Measurements from ENCODE around the gene SPON1.
"Not testable (repeated sequence)": the region's sequence is repeated elsewhere in the genome, so short reads cannot be mapped to it uniquely, and the experiment has no call there.

The SPON1 gene

DNA sequence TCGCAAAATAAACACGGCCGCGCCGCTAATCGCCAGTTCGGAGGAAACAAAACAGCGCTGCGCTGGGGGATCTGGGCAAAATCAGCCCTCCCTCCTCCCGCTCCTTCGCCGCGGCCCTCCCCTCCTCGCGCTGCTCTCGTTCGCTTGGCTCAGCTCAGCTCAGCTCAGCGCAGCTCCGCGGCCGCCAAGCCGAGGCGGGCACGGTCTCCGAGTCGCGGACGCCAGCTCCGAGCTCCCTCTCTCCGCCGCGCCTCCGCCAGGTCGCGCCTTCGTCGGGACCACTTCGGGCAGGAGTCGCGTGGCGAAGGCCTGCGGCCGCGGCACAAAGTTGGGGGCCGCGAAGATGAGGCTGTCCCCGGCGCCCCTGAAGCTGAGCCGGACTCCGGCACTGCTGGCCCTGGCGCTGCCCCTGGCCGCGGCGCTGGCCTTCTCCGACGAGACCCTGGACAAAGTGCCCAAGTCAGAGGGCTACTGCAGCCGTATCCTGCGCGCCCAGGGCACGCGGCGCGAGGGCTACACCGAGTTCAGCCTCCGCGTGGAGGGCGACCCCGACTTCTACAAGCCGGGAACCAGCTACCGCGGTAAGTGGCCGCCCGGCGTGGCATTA lies at the start of gene SPON1:
Gene SPON1, plus strand, starts transcription at position 162 of the 607 bp plus-strand sequence. Its CDS starts 182 bp downstream, at position 344.
- Mint-ChIP-seq H3K27me3 (peaks cover 67% of the 10 kb centered on the region), H3K4me3 (peak within 1 kb of the TSS; percentile 74), H3K27ac (no peak within 1 kb of the TSS), H3K9me3 (no peaks in the 10 kb centered on the region), H3K36me3 (ENCODE audit: low read depth) (no peaks in the 10 kb centered on the region), H3K4me1 (ENCODE audit: low read depth) (peaks cover 15% of the 10 kb centered on the region)

DNA sequence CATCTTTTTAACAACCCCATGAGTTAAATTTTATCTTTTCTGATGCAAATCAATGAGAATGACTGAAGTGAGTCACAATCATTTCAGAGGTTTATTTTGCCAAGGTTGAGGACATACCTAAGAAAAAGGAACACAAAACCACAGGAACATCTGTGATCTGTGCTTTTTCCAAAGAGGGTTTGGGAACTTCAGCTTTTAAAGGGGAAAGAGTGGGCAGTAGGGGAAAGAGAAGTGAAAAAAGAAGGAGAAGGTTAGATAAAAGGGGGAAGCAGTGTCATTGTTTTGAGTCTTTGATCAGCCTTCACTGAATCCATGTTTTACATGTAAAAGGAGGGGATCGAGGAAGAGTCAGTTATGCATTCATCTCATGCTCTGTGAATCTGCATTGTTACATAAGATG lies 45.3 kb upstream of the SPON1 start:
- Mint-ChIP-seq H3K4me3 (no peak overlapping the region), H3K36me3 (ENCODE audit: low read depth) (no peaks in the 10 kb centered on the region), H3K27me3 (no peaks in the 10 kb centered on the region), H3K27ac (no peak overlapping the region), H3K4me1 (ENCODE audit: low read depth) (peaks cover 6% of the 10 kb centered on the region), H3K9me3 (peaks cover 6% of the 10 kb centered on the region)

DNA sequence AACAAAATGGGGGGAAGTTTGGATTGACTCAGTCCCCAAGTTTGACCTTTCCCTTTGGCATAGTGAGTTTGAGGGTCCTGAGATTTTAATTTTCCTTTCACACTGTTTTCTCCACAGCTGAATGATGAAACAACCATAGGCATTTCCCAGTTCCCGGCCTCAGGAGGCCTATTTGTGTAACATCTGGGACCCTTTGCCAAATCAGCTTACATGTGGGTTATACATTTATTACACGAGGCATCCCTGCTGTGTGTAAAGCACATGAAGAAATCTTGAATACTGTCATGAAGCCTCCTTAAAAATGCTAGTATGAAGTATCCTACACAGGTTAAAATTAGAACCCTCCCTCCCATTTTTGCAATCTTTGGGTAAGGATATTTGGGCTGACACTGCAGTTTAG lies 44.6 kb upstream of the SPON1 start:
- Mint-ChIP-seq H3K36me3 (ENCODE audit: low read depth) (no peaks in the 10 kb centered on the region), H3K9me3 (peaks cover 6% of the 10 kb centered on the region), H3K27me3 (no peaks in the 10 kb centered on the region), H3K4me1 (ENCODE audit: low read depth) (peaks cover 13% of the 10 kb centered on the region), H3K4me3 (no peak overlapping the region), H3K27ac (no peak overlapping the region)

DNA sequence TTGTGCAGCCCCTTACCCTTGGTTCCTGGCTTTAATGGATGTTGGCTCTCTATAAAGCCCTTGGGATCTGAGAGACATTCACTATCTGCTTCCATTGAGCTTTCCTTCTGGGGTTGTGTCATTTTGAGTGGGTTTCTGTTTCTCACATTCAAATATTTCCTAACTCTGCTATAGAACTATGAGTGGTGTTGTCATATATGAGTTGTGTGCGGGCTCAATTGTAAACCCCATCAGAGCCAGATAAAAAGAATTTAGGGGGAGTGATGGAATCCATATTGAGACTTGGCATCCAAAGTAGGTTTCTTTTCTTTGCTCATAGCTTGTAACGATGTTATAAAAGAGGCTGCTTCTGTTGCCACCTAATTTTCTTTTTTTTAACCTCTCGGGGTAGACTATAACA lies 41.8 kb upstream of the SPON1 start:
- Mint-ChIP-seq H3K27me3 (no peaks in the 10 kb centered on the region), H3K36me3 (ENCODE audit: low read depth) (no peaks in the 10 kb centered on the region), H3K4me1 (ENCODE audit: low read depth) (peaks cover 41% of the 10 kb centered on the region), H3K27ac (no peak overlapping the region), H3K4me3 (no peak overlapping the region), H3K9me3 (peaks cover 6% of the 10 kb centered on the region)

DNA sequence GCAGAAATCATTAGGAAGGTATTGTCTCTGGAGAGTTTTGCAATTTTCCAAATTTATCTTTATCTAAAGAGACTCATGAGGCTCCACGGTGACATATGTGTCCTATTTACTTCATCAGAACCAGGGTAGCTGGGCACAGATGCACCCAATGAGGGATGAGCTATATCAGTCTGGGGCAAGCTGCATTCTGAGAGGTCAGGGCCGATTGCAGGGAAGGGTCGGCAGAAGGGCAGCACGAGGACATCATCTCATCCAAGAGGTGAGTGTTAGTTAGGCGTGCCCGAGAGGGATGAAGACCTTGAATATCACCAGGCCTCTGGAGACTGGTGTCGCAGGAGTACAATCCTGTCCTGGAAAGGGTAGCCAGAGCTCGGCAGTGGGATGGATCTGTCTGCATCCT lies 41.0 kb upstream of the SPON1 start:
- H3K36me3 Mint-ChIP-seq (ENCODE audit: low read depth): no peaks in the 10 kb centered on the region
- H3K4me3 Mint-ChIP-seq: no peak overlapping the region
- peaks cover 1% of the 10 kb centered on the region for H3K9me3 Mint-ChIP-seq
- H3K27me3 Mint-ChIP-seq: no peaks in the 10 kb centered on the region
- H3K27ac Mint-ChIP-seq: no peak overlapping the region
- H3K4me1 Mint-ChIP-seq (ENCODE audit: low read depth): peaks cover 42% of the 10 kb centered on the region

DNA sequence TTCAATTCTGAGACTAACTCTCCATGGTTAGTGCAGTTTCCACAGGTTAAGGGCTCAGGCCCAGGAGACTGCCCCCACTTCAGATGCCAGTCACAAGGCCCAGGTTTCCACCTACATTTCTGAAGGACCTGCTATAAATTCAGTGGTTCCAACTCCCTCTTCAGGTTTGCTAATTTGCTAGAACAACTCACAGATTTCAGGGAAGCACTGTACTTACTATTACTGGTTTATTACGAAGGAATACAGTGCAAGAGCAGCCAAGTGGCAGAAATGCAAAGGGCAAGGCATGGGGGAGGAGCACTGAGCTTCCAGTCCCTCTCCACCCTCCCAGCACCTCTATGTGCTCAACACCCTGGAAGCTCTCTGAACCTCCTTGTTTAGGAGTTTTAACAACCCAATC lies 39.3 kb upstream of the SPON1 start:
- Mint-ChIP-seq H3K27me3 (no peaks in the 10 kb centered on the region), H3K4me3 (no peak overlapping the region), H3K9me3 (peaks cover 5% of the 10 kb centered on the region), H3K27ac (peak overlapping the region; percentile 80), H3K36me3 (ENCODE audit: low read depth) (no peaks in the 10 kb centered on the region), H3K4me1 (ENCODE audit: low read depth) (peaks cover 42% of the 10 kb centered on the region)

DNA sequence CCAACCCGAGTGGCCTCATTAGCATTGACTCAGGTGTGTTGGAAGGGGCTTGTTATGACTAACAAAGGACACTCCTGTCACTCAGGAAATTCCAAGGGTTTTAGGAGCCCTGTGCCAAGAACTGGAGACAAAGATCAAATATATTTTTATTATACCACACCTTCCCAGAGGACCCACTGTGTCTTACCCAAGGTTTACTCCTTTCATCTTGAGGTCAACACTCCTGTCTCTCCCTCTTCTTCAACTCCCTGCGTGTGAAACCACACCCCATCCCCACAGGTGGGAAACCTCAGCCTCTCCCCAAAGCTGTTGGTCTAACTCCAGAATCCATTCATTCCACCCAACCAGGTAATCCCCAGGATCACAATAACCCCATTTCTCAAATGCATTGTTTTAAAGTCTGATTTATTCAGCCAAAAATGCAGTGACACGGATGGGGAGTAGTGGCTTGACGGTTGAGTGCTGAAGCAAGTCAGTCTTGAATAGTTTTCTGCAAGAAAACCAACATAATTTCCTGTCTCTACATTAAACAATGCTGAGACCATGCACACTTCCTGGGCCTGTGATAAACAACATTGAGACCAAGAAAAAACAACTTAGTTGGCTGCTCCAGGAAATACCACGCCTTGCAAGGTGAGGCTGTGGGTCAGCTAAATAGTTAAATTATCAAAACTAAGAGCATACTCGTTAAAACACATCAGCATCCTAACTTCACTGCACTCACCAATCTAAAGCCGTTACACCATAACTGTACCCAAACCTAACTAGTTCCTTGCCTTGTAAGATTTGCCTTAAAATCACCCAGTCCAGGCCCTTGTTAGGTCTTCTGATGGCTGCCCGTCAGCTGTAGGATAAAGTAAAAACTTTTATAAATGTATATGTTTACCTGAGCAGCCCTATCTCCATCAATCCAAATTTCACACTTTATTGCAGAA lies 38.5 kb upstream of the SPON1 start:
- Mint-ChIP-seq H3K4me3 (peak overlapping the region; percentile 21), H3K27ac (peak overlapping the region; percentile 80), H3K27me3 (no peaks in the 10 kb centered on the region), H3K4me1 (ENCODE audit: low read depth) (peaks cover 48% of the 10 kb centered on the region), H3K36me3 (ENCODE audit: low read depth) (no peaks in the 10 kb centered on the region), H3K9me3 (peaks cover 5% of the 10 kb centered on the region)

DNA sequence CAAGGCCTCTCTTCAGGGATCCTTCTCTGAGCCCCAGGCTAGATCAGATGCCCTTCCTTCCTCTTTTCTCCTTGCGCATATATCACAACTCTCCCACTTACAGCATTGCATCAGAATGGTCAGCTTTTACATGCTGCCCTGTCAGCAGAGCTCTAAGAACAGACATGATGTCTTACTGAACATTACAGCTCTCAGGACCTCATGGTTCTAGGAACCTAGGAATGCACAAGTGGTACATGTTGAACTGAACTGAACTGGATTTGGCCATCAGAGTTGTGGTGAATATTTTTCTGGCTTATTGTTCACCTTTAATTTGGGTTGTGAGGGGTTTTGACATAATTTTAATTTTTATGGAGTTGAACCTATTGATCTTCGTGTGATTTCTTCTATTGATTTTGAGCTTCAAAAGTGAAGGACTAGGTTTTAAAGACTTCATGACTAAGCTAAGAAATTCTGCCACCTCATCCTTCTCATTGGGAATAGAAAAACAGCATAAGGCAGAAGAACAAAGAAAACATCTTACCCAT lies 37.7 kb upstream of the SPON1 start:
- Mint-ChIP-seq H3K27ac (peak overlapping the region; percentile 4), H3K4me1 (ENCODE audit: low read depth) (peaks cover 54% of the 10 kb centered on the region), H3K36me3 (ENCODE audit: low read depth) (no peaks in the 10 kb centered on the region), H3K9me3 (peaks cover 5% of the 10 kb centered on the region), H3K4me3 (no peak overlapping the region), H3K27me3 (no peaks in the 10 kb centered on the region)

DNA sequence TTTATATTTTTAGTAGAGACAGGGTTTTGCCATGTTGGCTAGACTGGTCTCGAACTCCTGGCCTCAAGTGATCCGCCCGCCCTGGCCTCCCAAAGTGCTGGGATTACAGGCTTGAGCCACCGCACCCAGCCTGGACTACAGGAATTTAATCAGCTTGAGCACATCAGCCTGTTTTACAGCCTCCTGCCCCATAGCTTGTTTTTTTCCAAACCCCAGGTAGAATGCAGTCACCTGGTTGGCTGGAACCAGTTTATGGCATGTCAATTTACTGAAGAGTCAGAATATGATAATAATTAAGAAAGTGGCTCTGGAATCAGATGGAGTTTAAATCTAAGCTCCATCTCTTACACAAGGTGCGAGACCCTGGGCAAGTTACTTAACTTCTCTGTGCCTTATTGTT lies 36.2 kb upstream of the SPON1 start:
- H3K4me1 Mint-ChIP-seq (ENCODE audit: low read depth): peaks cover 54% of the 10 kb centered on the region
- not testable (repeated sequence) for H3K4me3 Mint-ChIP-seq; H3K27ac Mint-ChIP-seq; H3K9me3 Mint-ChIP-seq; H3K36me3 Mint-ChIP-seq (ENCODE audit: low read depth); H3K27me3 Mint-ChIP-seq

DNA sequence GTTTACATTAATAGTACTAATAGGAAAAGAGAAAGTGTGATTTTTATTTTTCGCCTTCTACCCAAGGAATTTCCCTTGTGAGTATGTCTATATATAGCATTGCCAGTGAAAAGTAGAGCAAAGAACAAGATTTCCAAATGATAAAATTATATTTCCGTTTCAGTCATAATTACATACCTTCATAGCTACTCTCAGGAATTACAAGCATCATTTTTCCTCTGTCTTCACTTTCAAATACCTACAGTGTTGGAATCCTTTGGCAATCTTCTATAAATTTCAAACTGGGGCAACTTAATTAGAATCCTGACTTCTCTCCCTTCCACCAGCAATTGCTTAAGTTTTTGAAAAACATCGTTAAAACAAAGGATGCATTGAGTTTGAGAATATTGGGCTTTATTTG lies 35.5 kb upstream of the SPON1 start:
- Mint-ChIP-seq H3K27ac (no peak overlapping the region), H3K4me3 (no peak overlapping the region), H3K27me3 (no peaks in the 10 kb centered on the region), H3K4me1 (ENCODE audit: low read depth) (peaks cover 49% of the 10 kb centered on the region), H3K9me3 (peaks cover 5% of the 10 kb centered on the region), H3K36me3 (ENCODE audit: low read depth) (no peaks in the 10 kb centered on the region)

DNA sequence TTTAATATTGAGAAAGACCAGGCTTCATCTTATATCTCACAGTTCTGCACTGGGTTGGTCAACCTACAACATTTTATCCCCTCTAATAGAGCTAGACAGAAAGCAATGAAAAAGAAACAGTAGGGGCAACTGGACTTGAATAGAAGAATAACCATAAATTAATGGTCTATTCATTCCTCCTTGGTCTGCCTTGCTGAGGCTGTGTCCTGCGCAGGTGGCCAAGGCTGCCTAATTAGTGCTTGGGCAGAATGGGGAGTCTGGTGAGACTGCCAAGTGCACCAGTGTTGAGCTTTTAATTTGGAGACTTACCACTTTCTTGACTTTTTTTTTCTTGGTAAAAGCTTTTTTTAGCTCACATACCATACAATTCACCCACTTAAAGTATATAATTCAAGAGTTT lies 35.0 kb upstream of the SPON1 start:
- H3K4me1 Mint-ChIP-seq (ENCODE audit: low read depth): peaks cover 46% of the 10 kb centered on the region
- H3K4me3 Mint-ChIP-seq: no peak overlapping the region
- no peaks in the 10 kb centered on the region for H3K36me3 Mint-ChIP-seq (ENCODE audit: low read depth)
- H3K9me3 Mint-ChIP-seq: peaks cover 5% of the 10 kb centered on the region
- no peak overlapping the region for H3K27ac Mint-ChIP-seq
- no peaks in the 10 kb centered on the region for H3K27me3 Mint-ChIP-seq

DNA sequence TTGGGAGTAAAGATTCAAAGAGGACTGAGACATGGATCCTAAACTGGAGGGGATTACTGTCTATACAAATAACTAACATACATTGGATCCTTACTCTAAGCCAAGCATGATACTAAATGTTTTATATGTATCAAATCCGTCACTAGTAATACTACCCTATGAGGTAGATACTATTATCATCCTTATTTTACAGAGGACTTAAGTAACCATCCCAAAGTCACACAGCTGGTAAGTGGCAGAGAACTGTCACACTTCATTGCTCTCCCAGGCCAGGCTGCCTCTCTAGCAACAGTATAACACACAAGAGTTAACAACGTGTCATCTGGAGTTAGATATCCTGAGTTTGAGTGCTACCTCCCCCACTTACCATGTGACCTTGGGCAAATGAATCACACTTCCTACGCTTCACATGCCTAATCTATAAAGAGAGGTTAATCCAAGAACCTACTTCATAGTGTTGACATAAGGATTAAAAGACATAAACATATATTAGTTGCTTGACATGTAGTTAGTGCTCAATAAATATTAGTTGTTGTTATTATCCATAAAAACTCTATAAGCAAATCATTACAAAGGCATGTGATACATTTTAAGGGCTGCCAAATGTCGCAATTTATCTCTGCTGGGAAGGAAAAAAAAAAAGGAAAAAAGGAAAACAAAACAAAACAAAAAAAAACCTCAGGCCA lies 33.8 kb upstream of the SPON1 start:
- Mint-ChIP-seq H3K9me3 (peaks cover 5% of the 10 kb centered on the region), H3K36me3 (ENCODE audit: low read depth) (no peaks in the 10 kb centered on the region), H3K27me3 (no peaks in the 10 kb centered on the region), H3K27ac (no peak overlapping the region), H3K4me3 (no peak overlapping the region), H3K4me1 (ENCODE audit: low read depth) (peaks cover 34% of the 10 kb centered on the region)

DNA sequence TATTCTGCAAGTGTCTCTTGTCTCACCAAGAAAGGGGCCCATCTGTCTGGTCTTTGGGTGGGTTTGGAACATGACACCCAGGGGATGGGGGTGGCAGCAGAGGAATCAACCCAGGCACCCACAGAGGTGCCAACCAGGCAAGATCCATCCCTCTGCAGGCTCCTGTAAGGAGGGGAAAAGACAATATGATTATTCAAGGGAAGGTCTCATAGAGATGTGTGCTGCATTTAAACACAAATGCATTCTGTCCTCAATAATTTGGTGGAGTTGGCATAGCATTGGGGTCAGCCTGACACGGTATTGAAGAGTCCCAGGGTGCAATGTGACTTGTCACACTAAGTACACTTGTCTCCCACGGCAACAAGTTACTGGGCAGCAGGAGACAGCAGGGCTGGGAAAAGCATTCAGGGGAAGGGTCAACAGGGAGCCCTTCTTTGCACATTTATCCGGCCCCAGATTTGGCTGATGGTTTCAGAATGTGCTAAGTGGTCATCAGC lies 33.1 kb upstream of the SPON1 start:
- Mint-ChIP-seq H3K9me3 (peaks cover 5% of the 10 kb centered on the region), H3K36me3 (ENCODE audit: low read depth) (no peaks in the 10 kb centered on the region), H3K4me3 (no peak overlapping the region), H3K27me3 (no peaks in the 10 kb centered on the region), H3K27ac (no peak overlapping the region), H3K4me1 (ENCODE audit: low read depth) (peaks cover 26% of the 10 kb centered on the region)

DNA sequence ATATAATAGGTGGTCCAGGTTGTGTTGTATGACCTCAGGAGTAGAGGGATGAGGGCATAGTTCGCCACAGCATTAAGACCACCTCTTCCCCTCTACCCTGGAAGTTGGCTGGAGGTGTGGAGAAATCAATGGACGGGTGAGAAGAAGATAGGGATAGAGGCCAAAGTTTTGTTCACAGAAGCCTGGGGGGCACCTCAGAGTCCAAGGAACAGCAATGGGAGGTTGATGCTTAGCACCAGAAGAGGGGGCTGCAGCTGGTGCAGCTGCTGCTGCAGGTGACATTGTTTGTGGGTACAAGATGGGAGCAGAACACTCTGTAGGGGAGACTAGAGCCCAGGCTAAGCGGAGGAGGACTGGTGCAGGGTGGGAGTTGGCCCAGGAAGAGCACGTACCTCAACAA lies 31.2 kb upstream of the SPON1 start:
- Mint-ChIP-seq H3K27ac (no peak overlapping the region), H3K9me3 (peaks cover 5% of the 10 kb centered on the region), H3K4me1 (ENCODE audit: low read depth) (peaks cover 12% of the 10 kb centered on the region), H3K4me3 (no peak overlapping the region), H3K27me3 (no peaks in the 10 kb centered on the region), H3K36me3 (ENCODE audit: low read depth) (no peaks in the 10 kb centered on the region)

DNA sequence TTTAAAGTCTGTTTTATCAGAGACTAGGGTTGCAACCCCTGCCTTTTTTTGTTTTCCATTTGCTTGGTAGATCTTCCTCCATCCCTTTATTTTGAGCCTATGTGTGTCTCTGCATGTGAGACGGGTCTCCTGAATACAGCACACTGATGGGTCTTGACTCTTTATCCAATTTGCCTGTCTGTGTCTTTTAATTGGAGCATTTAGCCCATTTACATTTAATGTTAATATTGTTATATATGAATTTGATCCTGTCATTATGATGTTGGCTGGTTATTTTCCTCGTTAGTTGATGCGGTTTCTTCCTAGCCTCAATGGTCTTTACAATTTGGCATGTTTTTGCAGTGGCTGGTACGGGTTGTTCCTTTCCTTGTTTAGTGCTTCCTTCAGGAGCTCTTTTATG lies 25.4 kb upstream of the SPON1 start:
- not testable (repeated sequence) for H3K27me3 Mint-ChIP-seq; H3K36me3 Mint-ChIP-seq (ENCODE audit: low read depth); H3K27ac Mint-ChIP-seq; H3K9me3 Mint-ChIP-seq; H3K4me3 Mint-ChIP-seq
- peaks cover 31% of the 10 kb centered on the region for H3K4me1 Mint-ChIP-seq (ENCODE audit: low read depth)
